A549 (cell line): ENCODE data around the gene DAGLA. TPM values are rescaled to one million over a fixed set of nuclear protein-coding genes. Genes with fewer than 3 reads are reported as not detected.

Source experiments
- ATAC-seq, 2 experiments: fragments of 200-7000 bp in 1 of 2; fragments of >200 bp in 1 of 2; cut with Nextera tagmentation in 1 of 2; cut with Tn5 transposase in 1 of 2; 3 replicates each; pipeline versions ENCODE4 v1.8.0 to v1.9.1; 2018 to 2020; ENCODE audit warnings: mild to moderate bottlenecking in 1 of 2, moderate library complexity in 1 of 2
- CTCF ChIA-PET: fragments of 300-600 bp; sonication (Branson Sonifier 250); formaldehyde crosslinking; extraction: SDS; loops from one replicate; lab custom pipeline; 2021; ENCODE audit warnings: antibody characterized with exemption, inconsistent platforms; lab: Yijun Ruan, JAX
- POLR2A ChIA-PET: fragments of 350-600 bp; formaldehyde crosslinking; extraction: SDS; loops from one replicate; lab custom pipeline; 2021; ENCODE audit warnings: antibody characterized with exemption, inconsistent platforms; lab: Yijun Ruan, JAX
- DNase-seq, 2 experiments: peaks; one replicate each; pipeline versions ENCODE4 v3.0.0 to v3.0.0-alpha.2; 2011 to 2016; ENCODE audit warnings: low read depth in 1 of 2, low spot score in 1 of 2
- FAIRE-seq: peaks from 2 replicates; lab custom pipeline; 2011; peaks lifted over from hg19 to GRCh38; lab: Jason Lieb, UNC
- H3K27ac ChIP-seq, 2 experiments: fragments of >200 bp; sonication (Bioruptor Twin); formaldehyde crosslinking; 3 replicates each; pipeline ENCODE4 v1.5.1; 2016 to 2017
- H3K4me1 ChIP-seq: fragments of >200 bp; sonication (Bioruptor Twin); formaldehyde crosslinking; 3 replicates; pipeline ENCODE4 v1.6.1; 2016
- H3K4me2 ChIP-seq: fragments of >200 bp; sonication (Bioruptor Twin); formaldehyde crosslinking; 3 replicates; pipeline ENCODE4 v1.6.1; 2016
- H3K4me3 ChIP-seq: fragments of >200 bp; sonication (Bioruptor Twin); formaldehyde crosslinking; 3 replicates; pipeline ENCODE4 v1.5.1; 2016
- H3K9me3 ChIP-seq: fragments of >200 bp; sonication (Bioruptor Twin); formaldehyde crosslinking; 3 replicates; pipeline ENCODE4 v1.6.1; 2016
- ATOH8 ChIP-seq: fragments of 250-450 bp; sonication (Bioruptor Pico); IDR thresholded peaks from 2 replicates; pipeline ENCODE4 v1.5.0; 2020; ENCODE audit warnings: low read depth, mild to moderate bottlenecking, moderate library complexity
- BHLHE40 ChIP-seq: IDR thresholded peaks from 2 replicates; pipeline ENCODE4 v1.6.1; 2012; ENCODE audit warnings: low read depth, low read length, inconsistent platforms
- CHD4 ChIP-seq: fragments of 200-600 bp; sonication (generic); IDR thresholded peaks from 2 replicates; pipeline ENCODE4 v1.6.1; 2016; ENCODE audit warnings: antibody characterized with exemption, mild to moderate bottlenecking, borderline replicate concordance
- CTCF ChIP-seq: fragments of >200 bp; sonication (Bioruptor Twin); formaldehyde crosslinking; IDR thresholded peaks from 3 replicates; pipeline ENCODE4 v1.5.1; 2016
- E2F6 ChIP-seq: IDR thresholded peaks from 2 replicates; pipeline ENCODE4 v1.6.1; 2012; ENCODE audit warnings: low read depth, borderline replicate concordance
- EHF ChIP-seq: fragments of 250-450 bp; sonication (Bioruptor Pico); IDR thresholded peaks from 2 replicates; pipeline ENCODE4 v1.5.0; 2020; ENCODE audit warnings: mild to moderate bottlenecking
- EP300 ChIP-seq, 2 experiments: fragments of >200 bp; sonication (Bioruptor Twin); formaldehyde crosslinking; IDR thresholded peaks; 2 replicates in 1 of 2; 3 replicates in 1 of 2; pipeline ENCODE4 v1.6.1; 2016 to 2017
- HEYL ChIP-seq: fragments of 250-450 bp; sonication (Bioruptor Pico); IDR thresholded peaks from 2 replicates; pipeline ENCODE4 v1.8.0; 2021; ENCODE audit warnings: mild to moderate bottlenecking, moderate library complexity
- KDM1A ChIP-seq: fragments of 200-600 bp; sonication (generic); IDR thresholded peaks from 2 replicates; pipeline ENCODE4 v1.6.1; 2016; ENCODE audit warnings: low read depth, mild to moderate bottlenecking
- KDM5A ChIP-seq: fragments of 200-600 bp; sonication (generic); IDR thresholded peaks from 2 replicates; pipeline ENCODE4 v1.6.1; 2016; ENCODE audit warnings: antibody characterized with exemption, mild to moderate bottlenecking
- MAFK ChIP-seq: fragments of 450-650 bp; IDR thresholded peaks from 2 replicates; pipeline ENCODE4 v1.6.1; 2014; ENCODE audit not compliant: partially characterized antibody
- MAZ ChIP-seq: fragments of 150-350 bp; IDR thresholded peaks from 2 replicates; pipeline ENCODE4 v1.6.1; 2014; ENCODE audit warnings: antibody characterized with exemption, low read depth, low read length, borderline replicate concordance
- NFE2L2 ChIP-seq: fragments of 150-350 bp; conservative IDR thresholded peaks from 2 replicates; pipeline ENCODE4 v1.6.1; 2014; ENCODE audit warnings: low read length
- NPAS2 ChIP-seq: fragments of 250-450 bp; sonication (Bioruptor Pico); IDR thresholded peaks from 2 replicates; pipeline ENCODE4 v1.8.0; 2022; ENCODE audit warnings: mild to moderate bottlenecking, moderate library complexity, borderline replicate concordance
- NR3C1 ChIP-seq: fragments of >200 bp; sonication (Bioruptor Twin); formaldehyde crosslinking; IDR thresholded peaks from 3 replicates; pipeline ENCODE4 v1.6.1; 2017
- POLR2AphosphoS2 ChIP-seq: conservative IDR thresholded peaks from 2 replicates; pipeline ENCODE4 v1.6.1; 2012; ENCODE audit warnings: low read length, improper control_type of control experiment, inconsistent platforms
- RCOR1 ChIP-seq: fragments of 150-350 bp; IDR thresholded peaks from 2 replicates; pipeline ENCODE4 v1.6.1; 2014; ENCODE audit warnings: antibody characterized with exemption, low read length, low read depth
- REST ChIP-seq: fragments of 200-600 bp; sonication (generic); IDR thresholded peaks from 2 replicates; pipeline ENCODE4 v1.6.1; 2016; ENCODE audit warnings: antibody characterized with exemption, mild to moderate bottlenecking, moderate library complexity
- RFX5 ChIP-seq: fragments of 450-650 bp; IDR thresholded peaks from 2 replicates; pipeline ENCODE4 v1.7.1; 2014; ENCODE audit warnings: antibody characterized with exemption, mild to moderate bottlenecking, moderate library complexity
- WGBS: methylation state at CpG from one replicate; pipeline ENCODE4 v1.1.6; 2017; ENCODE audit errors: missing lambda C conversion rate; 5-methylcytosine and 5-hydroxymethylcytosine counted together
- polyA plus RNA-seq, 4 experiments: library from polyadenylated mRNA; depleted of rRNA in 3 of 4; stranded (reverse); fragments of >200 nt; fragmentation: RNase III in 1 of 4; extraction: RNeasy Plus Mini Kit Qiagen cat#74134 plus additional on column Dnase treatment in 1 of 4; gene quantifications; 2 replicates in 3 of 4; 3 replicates in 1 of 4; pipeline ENCODE4 v1.2.3, GENCODE V29; 2011 to 2017

The DAGLA gene
- polyA plus RNA-seq, 2 of the 4 experiments (the other 2 are of a cell fraction) = 0.93 to 2.5 TPM

GRCh38 chr11:61750631-61751273 lies 70.6 kb downstream of the DAGLA start:
- POLR2A ChIA-PET = no interaction called here
- no peak for DNase-seq
- ATAC-seq = no peak
- H3K4me2 ChIP-seq = no peak overlapping the region
- H3K4me1 ChIP-seq = peaks cover 42% of the 10 kb centered on the region
- H3K4me3 ChIP-seq = no peak overlapping the region
- no peak for FAIRE-seq
- H3K9me3 ChIP-seq = no peaks in the 10 kb centered on the region
- no peak overlapping the region for H3K27ac ChIP-seq
- TF ChIP-seq NFE2L2 (no peak), REST (no peak), KDM1A (peak; percentile 31; the same call in 1 of the 2 replicates)
- 93% methylated on average over 5 of the region's 5 CpGs for WGBS
- CTCF ChIA-PET = interaction anchor here (0.9 to 11.1 kb wide), 12 partner anchors 7 to 358 kb away, joined by 3 to 156 read pairs (median 29); partner anchors contain the start of genes FEN1 and TMEM258

GRCh38 chr11:61751384-61751783 lies 71.2 kb downstream of the DAGLA start:
- DNase-seq = no peak
- Histone ChIP-seq H3K9me3 (no peaks in the 10 kb centered on the region), H3K4me3 (no peak overlapping the region)
- no peak for TF ChIP-seq EHF (CRISPR knock-in tag)
- no peak for TF ChIP-seq POLR2AphosphoS2
- TF ChIP-seq BHLHE40 = no peak
- no peak for TF ChIP-seq EP300 (IDR thresholded peaks at IDR 0.05)
- TF ChIP-seq KDM1A = no peak
- no peak for TF ChIP-seq ATOH8
- no peak for TF ChIP-seq MAZ
- TF ChIP-seq RFX5 = no peak
- no peak for TF ChIP-seq KDM5A
- TF ChIP-seq CHD4 = no peak
- no peak for TF ChIP-seq MAFK
- TF ChIP-seq CTCF = no peak
- no peak for TF ChIP-seq NR3C1
- no peak for TF ChIP-seq NPAS2 (CRISPR knock-in tag)
- no peak for TF ChIP-seq E2F6
- no peak for TF ChIP-seq REST
- TF ChIP-seq RCOR1 = no peak
- TF ChIP-seq HEYL (CRISPR knock-in tag) = no peak
- TF ChIP-seq, all 56 proteins: peak for 0
- ATAC-seq (no peak), FAIRE-seq (no peak)
- ChIA-PET POLR2A (no interaction called here), CTCF (interaction anchor here (0.6 to 11.1 kb wide), 11 partner anchors 8 to 357 kb away, joined by 3 to 156 read pairs (median 14); partner anchors contain the start of genes FEN1 and TMEM258)
- Histone ChIP-seq H3K4me2 (no peak overlapping the region), H3K27ac (no peak overlapping the region), H3K4me1 (peaks cover 48% of the 10 kb centered on the region)
- WGBS = 80% methylated on average over 14 of the region's 14 CpGs
